ENCODE measurements around the gene KCNH2.
A peak's percentile ranks its signal among the peaks of the same experiment; 100 is the strongest.

Gene KCNH2

DNA sequence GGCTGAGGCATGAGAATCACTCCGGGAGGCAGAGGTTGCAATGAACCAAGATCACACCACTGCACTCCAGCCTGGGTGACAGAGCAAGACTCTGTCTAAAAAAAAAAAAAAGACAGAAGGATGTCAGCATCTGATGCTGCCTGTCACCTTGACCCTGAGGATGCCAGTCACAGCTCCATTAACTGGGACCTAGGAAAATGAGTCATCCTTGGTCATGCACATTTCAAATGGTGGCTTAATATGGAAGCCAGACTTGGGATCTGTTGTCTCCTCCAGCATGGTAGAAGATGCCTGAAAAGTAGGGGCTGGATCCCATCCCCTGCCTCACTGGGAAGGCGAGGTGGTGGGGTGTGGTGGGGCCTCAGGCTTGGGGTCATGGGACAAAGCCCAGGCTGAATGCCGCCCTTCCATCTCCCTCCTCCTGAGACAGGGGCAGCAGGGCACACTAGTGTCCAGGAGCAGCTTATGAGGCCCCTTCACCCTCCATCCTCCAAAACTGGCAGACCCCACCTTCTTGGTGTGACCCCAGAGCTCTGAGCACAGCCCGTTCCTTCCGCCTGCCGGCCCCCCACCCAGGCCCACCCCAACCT is 14.0 kb upstream of the KCNH2 start:
- POLR2A ChIA-PET = no interaction called here
- TF ChIP-seq, protein P1, sequence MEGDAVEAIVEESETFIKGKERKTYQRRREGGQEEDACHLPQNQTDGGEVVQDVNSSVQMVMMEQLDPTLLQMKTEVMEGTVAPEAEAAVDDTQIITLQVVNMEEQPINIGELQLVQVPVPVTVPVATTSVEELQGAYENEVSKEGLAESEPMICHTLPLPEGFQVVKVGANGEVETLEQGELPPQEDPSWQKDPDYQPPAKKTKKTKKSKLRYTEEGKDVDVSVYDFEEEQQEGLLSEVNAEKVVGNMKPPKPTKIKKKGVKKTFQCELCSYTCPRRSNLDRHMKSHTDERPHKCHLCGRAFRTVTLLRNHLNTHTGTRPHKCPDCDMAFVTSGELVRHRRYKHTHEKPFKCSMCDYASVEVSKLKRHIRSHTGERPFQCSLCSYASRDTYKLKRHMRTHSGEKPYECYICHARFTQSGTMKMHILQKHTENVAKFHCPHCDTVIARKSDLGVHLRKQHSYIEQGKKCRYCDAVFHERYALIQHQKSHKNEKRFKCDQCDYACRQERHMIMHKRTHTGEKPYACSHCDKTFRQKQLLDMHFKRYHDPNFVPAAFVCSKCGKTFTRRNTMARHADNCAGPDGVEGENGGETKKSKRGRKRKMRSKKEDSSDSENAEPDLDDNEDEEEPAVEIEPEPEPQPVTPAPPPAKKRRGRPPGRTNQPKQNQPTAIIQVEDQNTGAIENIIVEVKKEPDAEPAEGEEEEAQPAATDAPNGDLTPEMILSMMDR (IDR thresholded peaks at IDR 0.05; ENCODE audit: control extremely low read depth, extremely low read depth, low read depth, missing control alignments) = no peak
- CTCF ChIA-PET = interaction anchor here (0.5 to 1.7 kb wide), 4 partner anchors 8 to 29 kb away, joined by 3 to 5 read pairs (median 3); no protein-coding TSS in a partner anchor
- DNase-seq (ENCODE audit: extremely low spot score) = no peak

DNA sequence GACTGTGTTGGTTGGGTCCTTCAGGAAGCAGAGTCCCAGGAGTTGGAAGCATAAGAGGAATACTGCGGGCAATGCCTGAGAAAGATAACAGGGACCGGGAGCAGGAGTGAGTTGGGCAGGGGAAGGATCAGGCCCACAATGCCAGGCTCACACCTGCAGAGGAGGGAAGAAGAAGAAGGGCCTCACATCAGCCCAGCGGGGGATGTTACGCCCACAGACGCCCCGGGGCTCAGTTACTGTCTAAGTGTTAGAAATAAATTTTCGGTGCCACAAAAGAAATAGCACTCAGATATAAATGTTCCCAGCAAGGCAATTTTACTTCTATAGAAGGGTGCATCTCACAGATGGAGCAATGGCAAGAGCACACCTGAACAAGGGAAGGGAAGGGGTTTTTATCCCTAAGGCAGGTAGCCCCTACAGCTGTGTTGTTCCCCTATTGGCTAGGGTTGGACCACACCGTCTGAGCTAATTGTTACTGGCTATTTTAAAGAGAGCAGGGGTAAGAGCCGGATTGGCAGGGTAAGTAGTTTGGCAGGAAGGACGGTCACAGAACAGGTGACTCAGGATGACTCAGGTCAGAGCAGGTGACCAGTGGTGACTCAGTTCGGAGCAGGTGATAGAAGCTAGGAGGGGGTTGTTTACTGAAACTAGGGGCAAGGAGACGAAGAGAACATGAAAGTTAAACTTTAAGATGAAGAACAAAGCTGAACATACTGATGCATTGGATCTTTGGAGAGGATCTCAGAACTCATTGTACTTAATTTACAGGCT is 12.5 kb upstream of the KCNH2 start, which contains the start of gene NOS3:
NOS3 (plus strand) TSS at position 602 of the 771 bp plus-strand sequence. CDS start 2,787 bp downstream, outside the sequence.
- POLR2A ChIA-PET = no interaction called here
- no peak for DNase-seq (ENCODE audit: extremely low spot score)
- CTCF ChIA-PET = interaction anchor here (1.0 to 2.7 kb wide), 5 partner anchors 11 to 28 kb away, joined by 3 to 11 read pairs (median 5); no protein-coding TSS in a partner anchor

DNA sequence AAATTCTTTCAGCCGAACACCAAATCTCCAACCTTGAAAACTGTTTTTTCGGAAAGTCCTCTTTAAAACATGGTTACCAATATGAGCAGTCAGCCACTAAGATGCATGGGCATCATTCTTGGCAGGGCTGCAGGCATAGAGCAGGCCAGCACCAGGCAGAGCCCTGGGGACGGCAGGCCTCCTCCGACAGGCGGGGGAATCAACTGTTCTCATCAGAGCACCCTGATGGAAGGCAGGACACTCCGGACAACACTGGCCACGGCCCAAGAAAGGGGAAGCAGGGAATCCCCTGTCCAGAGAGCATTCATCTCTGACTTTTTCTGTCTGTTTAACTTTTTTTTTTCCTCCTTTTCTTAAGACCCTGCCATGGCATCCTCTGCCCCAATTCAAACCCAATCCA is 11.3 kb upstream of the KCNH2 start:
- ChIA-PET CTCF (interaction anchor here (0.6 to 2.7 kb wide), 13 partner anchors 9 to 704 kb away, joined by 3 to 11 read pairs (median 5); no protein-coding TSS in a partner anchor), POLR2A (no interaction called here)
- DNase-seq (ENCODE audit: extremely low spot score) = no peak
- TF ChIP-seq, protein P1 (IDR thresholded peaks at IDR 0.05; ENCODE audit: control extremely low read depth, extremely low read depth, low read depth, missing control alignments) = no peak

More for the DNA sequence above, 12.5 kb upstream of the KCNH2 start, which contains the start of gene NOS3:
- TF ChIP-seq, protein P1 (IDR thresholded peaks at IDR 0.05; ENCODE audit: control extremely low read depth, extremely low read depth, low read depth, missing control alignments) = no peak

DNA sequence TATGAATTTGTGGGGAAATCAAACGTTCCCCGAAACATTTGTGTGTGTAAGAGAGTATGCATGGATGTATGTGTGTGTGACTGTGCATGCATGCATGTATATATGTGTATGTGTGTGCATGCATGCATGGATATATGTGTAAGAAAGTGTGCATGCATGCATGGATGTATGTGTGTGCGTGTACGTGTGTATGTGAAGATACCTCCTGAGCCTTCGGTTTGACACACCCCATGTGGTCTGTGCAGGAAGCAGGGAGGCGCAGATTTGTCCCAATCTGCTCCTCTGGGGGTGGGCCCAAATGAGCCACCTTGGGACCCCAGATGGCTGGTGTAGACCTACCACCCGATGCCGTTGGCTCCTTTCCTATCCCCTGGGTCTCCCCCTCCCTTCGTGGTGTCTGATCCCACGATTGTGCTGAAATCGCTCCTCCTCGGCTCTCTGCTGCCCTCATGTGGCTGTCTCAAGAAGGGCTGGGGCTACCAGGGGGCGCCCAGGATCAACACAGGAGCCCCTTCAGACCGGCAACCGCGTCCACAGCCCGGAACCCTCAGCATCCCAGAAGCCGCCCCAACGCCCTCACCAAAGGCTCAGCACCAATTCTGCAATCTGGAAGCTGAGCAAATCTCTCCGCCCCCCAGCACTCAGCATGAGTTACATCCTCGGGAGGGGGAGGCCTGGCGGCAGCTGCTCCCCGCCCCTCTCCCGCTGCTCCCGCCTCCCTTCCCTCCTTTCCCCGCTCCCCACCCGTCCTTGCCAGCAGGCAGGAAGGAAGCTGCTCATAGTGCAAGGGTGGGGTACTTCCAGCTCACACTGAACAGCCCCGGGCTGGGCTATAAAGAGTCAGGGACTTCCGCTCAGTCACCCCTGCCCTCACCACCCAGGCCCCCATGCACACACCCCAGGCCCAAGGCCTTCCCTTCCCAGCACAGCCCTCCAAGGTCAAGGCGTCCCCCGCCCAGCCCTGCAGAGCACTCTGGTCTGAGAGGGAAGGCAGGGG is 10.4 kb upstream of the KCNH2 start:
- peak; percentile 78 for DNase-seq (ENCODE audit: extremely low spot score)
- ChIA-PET CTCF (interaction anchor here (0.6 to 2.7 kb wide), 14 partner anchors 9 to 703 kb away, joined by 3 to 11 read pairs (median 4); no protein-coding TSS in a partner anchor), POLR2A (no interaction called here)
- TF ChIP-seq, protein P1 (IDR thresholded peaks at IDR 0.05; ENCODE audit: control extremely low read depth, extremely low read depth, low read depth, missing control alignments) = peak; percentile 73

DNA sequence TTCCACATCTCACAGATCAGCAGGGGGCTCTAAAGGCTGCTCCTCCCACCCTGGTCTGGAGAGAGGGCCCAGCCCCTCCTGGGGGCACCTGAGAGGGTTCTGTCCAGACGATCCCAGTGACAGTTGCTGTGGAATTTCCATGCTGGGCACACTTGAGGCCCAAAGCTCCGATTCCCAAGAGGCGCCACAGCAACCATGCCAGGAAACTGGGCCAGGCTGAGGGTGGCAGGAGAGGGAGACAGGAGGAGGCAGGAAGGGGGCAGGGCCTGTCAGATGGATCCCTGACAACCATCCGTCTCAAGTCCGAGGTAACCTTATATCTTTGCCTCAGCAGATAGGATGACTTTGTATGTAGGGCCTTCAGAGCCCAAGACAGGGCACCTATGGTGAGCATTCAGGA is 8.4 kb upstream of the KCNH2 start:
- no peak for DNase-seq (ENCODE audit: extremely low spot score)
- POLR2A ChIA-PET = no interaction called here
- CTCF ChIA-PET = interaction anchor here (1.0 to 6.0 kb wide), 19 partner anchors 12 to 512 kb away, joined by 3 to 53 read pairs (median 6); partner anchors contain the start of gene ABCB8
- TF ChIP-seq, protein P1 (IDR thresholded peaks at IDR 0.05; ENCODE audit: control extremely low read depth, extremely low read depth, low read depth, missing control alignments) = no peak

Measured in GM10248 (cell line).